Activated CD4-positive, alpha-beta memory T cell treated with anti-CD3 and anti-CD28 coated beads for 36 hours (primary cell): ENCODE data around the gene SYT11. TPM values are rescaled to one million over a fixed set of nuclear protein-coding genes. Genes with fewer than 3 reads are reported as not detected.
"Not testable (repeated sequence)": the region's sequence is repeated elsewhere in the genome, so short reads cannot be mapped to it uniquely, and the experiment has no call there.

Source experiments
- CTCF ChIA-PET: fragments of 350-600 bp; sonication (Branson Sonifier 250); formaldehyde crosslinking; loops from one replicate; lab custom pipeline; 2021; ENCODE audit warnings: antibody characterized with exemption, inconsistent platforms; lab: Charles Lee
- POLR2A ChIA-PET: fragments of 350-600 bp; sonication (Branson Sonifier 250); formaldehyde crosslinking; loops from one replicate; lab custom pipeline; 2021; ENCODE audit warnings: antibody characterized with exemption; lab: Charles Lee
- DNase-seq: peaks from one replicate; pipeline ENCODE4 v3.0.0-alpha.2; 2020
- H3K27ac Mint-ChIP-seq: one replicate; pipeline ENCODE4 v1.8.0; 2021; ENCODE audit warnings: mixed read lengths
- H3K27me3 Mint-ChIP-seq: one replicate; pipeline ENCODE4 v1.8.0; 2021; ENCODE audit warnings: mixed read lengths
- H3K36me3 Mint-ChIP-seq: one replicate; pipeline ENCODE4 v1.8.0; 2021; ENCODE audit warnings: mixed read lengths
- H3K4me1 Mint-ChIP-seq: one replicate; pipeline ENCODE4 v1.8.0; 2021; ENCODE audit warnings: low read depth, mixed read lengths
- H3K4me3 Mint-ChIP-seq: one replicate; pipeline ENCODE4 v1.8.0; 2021; ENCODE audit warnings: mild to moderate bottlenecking, mixed read lengths
- H3K9me3 Mint-ChIP-seq: one replicate; pipeline ENCODE4 v1.8.0; 2021; ENCODE audit warnings: mixed read lengths
- intact Hi-C: fragments of 100-400 bp; cut with micrococcal nuclease; formaldehyde crosslinking; loops from one replicate; pipeline ENCODE4 v1.15.1; 2023
- total RNA-seq, 2 experiments: library from RNA; stranded (reverse); gene quantifications; one replicate each; pipeline ENCODE4 v1.2.3, GENCODE V29; 2021

Gene SYT11
- total RNA-seq, 2 experiments from 2014 or later = 25.0 to 25.1 TPM

DNA sequence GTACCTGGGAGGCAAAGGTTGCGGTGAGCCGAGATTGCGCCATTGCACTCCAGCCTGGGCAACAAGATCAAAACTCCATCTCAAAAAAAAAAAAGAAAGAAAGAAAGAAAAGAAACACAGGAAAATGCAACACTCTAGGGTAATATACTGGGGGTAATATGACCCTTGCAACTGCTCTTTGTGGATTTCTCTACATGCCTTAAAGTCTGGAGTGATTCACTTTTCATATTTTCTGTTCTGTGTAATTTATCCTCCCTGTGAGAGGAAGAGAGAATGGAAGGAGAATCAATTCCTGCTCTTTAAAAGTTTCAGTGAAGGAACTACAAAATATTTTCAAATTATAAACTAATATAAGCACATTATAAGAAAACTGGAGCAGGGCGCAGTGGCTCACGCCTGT is 29.1 kb downstream of the SYT11 start:
- Mint-ChIP-seq H3K27me3 (no peaks in the 10 kb centered on the region), H3K9me3 (no peaks in the 10 kb centered on the region), H3K27ac (no peak overlapping the region), H3K4me1 (peaks cover 6% of the 10 kb centered on the region), H3K4me3 (no peak overlapping the region), H3K36me3 (no peaks in the 10 kb centered on the region)
- intact Hi-C loops = no loop called here
- no peak for DNase-seq
- ChIA-PET POLR2A (interaction anchor here (0.6 kb wide), 1 partner anchor 34 kb away, joined by 4 read pairs; no protein-coding TSS in a partner anchor), CTCF (no interaction called here)

DNA sequence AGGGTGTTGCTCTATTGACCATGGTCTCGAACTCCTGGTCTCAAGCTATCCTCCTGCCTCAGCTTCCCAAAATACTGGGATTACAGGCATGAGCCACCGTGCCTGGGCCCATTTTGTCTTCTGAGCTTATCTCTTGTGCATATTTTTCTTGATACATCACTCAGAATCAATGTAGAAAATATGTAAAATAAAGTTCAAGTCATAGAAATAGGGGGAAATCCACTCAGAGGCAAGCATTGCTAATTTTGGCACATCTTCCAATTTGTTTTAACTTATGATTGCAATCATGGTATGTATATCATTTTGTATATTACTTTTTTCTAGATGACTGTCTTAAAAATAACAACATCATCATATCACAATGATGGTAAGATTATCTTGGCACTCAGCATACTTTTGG is 30.2 kb downstream of the SYT11 start:
- Mint-ChIP-seq H3K9me3 (no peaks in the 10 kb centered on the region), H3K27me3 (no peaks in the 10 kb centered on the region), H3K4me1 (peaks cover 13% of the 10 kb centered on the region), H3K27ac (no peak overlapping the region), H3K4me3 (no peak overlapping the region), H3K36me3 (no peaks in the 10 kb centered on the region)
- ChIA-PET CTCF (no interaction called here), POLR2A (no interaction called here)
- intact Hi-C loops = no loop called here
- DNase-seq = no peak

DNA sequence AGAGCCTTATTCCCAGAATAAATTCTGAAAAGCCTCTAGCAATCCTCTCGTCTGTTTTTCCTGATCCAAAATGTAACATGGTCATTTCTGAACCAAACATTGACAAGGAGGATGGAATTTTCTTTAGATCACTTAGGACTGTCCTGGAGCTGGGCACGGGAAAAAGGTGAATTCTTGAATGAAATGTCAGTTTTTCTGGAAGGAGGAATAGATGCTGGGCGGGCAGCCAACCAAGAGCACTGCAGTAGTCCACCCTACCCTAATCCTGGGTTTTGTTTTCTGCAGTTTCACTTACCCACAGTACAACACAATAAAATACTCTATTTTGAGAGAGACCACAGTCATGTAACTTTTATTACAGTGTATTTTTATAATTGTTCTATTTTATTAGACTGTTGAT is 30.9 kb downstream of the SYT11 start:
- Mint-ChIP-seq H3K9me3 (no peaks in the 10 kb centered on the region), H3K27me3 (no peaks in the 10 kb centered on the region), H3K36me3 (no peaks in the 10 kb centered on the region), H3K4me3 (no peak overlapping the region), H3K4me1 (peaks cover 13% of the 10 kb centered on the region), H3K27ac (no peak overlapping the region)
- ChIA-PET CTCF (no interaction called here), POLR2A (no interaction called here)
- no peak for DNase-seq
- intact Hi-C loops = loop anchor here (5.0 kb wide), 1 partner anchor 33 kb away; the partner anchor contains the start of genes GON4L and SYT11

DNA sequence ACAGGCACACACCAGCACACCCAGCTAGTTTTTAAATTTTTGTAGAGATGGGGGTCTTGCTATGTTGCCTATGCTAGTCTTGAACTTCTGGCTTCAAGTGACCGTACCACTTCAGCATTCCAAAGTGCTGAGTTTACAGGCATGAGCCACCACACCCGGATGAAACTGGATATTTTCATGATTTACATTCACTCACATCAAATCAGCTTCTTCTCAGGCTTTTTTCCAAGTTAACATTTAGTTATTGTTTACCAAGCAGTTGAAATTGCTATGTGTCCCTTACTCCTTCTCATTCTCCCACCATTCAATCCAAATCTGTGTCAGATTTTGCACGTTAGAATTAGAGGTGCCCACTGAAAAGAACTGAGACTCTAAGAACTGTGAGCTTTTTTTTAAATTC is 33.4 kb downstream of the SYT11 start:
- POLR2A ChIA-PET = interaction anchor here (1.2 to 1.5 kb wide), 2 partner anchors 32 to 33 kb away, joined by 3 read pairs; partner anchors contain the start of gene SYT11
- CTCF ChIA-PET = interaction anchor here (1.8 kb wide), 1 partner anchor 97 kb away, joined by 5 read pairs; no protein-coding TSS in a partner anchor
- Mint-ChIP-seq H3K27me3 (no peaks in the 10 kb centered on the region), H3K4me3 (no peak overlapping the region), H3K9me3 (no peaks in the 10 kb centered on the region), H3K4me1 (peaks cover 14% of the 10 kb centered on the region), H3K36me3 (peaks cover 9% of the 10 kb centered on the region), H3K27ac (peak overlapping the region; percentile 59)
- intact Hi-C loops = loop anchor here (5.0 kb wide), 1 partner anchor 35 kb away; the partner anchor contains the start of genes GON4L and SYT11
- DNase-seq = no peak

DNA sequence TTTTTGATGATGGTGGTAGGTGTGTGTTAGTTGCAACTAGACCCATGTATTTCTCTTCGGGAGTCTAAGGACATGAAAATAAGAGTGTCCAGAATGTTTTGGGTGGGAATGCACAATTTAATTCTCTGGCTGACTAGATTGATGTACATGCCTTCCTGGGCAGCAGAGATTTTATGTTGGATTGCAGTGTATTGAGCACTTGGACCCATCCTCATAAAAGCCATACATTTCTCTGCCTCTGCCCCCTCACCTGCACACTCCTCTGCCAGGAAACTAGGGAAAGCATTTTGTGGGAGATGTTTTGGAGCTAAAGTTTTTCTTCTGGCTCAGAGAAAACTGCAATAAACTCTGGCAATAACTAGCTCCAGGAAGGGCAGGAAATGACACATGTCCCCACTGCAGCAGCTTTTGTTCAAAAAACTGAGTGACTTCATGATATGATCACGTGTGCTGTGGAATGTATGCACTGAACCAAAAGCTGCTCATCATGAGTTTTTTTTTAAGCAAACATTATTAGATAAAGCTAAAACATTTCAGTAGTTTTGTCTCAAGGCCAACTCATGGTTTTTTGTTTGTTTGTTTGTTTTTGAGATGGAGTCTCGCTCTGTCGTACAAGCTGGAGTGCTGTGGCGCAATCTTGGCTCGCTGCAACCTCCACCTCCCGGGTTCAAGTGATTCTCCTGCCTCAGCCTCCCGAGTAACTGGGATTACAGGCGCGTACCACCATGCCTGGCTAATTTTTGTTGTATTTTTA is 34.2 kb downstream of the SYT11 start:
- H3K27me3 Mint-ChIP-seq = no peaks in the 10 kb centered on the region
- peaks cover 11% of the 10 kb centered on the region for H3K36me3 Mint-ChIP-seq
- no peak overlapping the region for H3K4me3 Mint-ChIP-seq
- ChIA-PET CTCF (interaction anchor here (0.6 to 1.9 kb wide), 2 partner anchors 19 to 173 kb away, joined by 4 to 5 read pairs; no protein-coding TSS in a partner anchor), POLR2A (interaction anchor here (0.7 to 1.5 kb wide), 3 partner anchors 33 to 85 kb away, joined by 3 read pairs; partner anchors contain the start of genes ARHGEF2 and SYT11)
- H3K9me3 Mint-ChIP-seq = no peaks in the 10 kb centered on the region
- peak overlapping the region; percentile 59 for H3K27ac Mint-ChIP-seq
- peak; percentile 34 for DNase-seq
- intact Hi-C loops = loop anchor here (5.0 kb wide), 1 partner anchor 36 kb away; the partner anchor contains the start of genes GON4L and SYT11
- peaks cover 15% of the 10 kb centered on the region for H3K4me1 Mint-ChIP-seq

DNA sequence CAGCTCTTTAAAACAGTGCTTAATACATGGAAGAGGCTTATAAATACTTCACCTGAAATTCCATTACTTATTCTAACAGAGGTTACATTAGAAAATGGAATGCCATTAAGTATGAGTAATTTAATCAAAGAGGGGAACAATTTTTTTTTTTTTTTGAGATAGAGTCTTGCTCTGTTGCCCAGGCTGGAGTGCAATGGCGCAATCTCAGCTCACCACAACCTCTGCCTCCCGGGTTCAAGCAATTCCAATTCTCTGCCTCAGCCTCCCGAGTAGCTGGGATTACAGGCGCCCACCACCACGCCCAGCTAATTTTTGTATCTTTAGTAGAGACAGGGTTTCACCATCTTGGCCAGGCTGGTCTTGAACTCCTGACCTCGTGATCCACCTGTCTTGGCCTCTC is 36.2 kb downstream of the SYT11 start:
- peak overlapping the region; percentile 5 for H3K27ac Mint-ChIP-seq
- H3K9me3 Mint-ChIP-seq, H3K27me3 Mint-ChIP-seq, intact Hi-C loops, DNase-seq, H3K4me3 Mint-ChIP-seq: not testable (repeated sequence)
- ChIA-PET POLR2A (interaction anchor here (0.7 kb wide), 1 partner anchor 298 kb away, joined by 3 read pairs; no protein-coding TSS in a partner anchor), CTCF (interaction anchor here (0.7 kb wide), 1 partner anchor 33 kb away, joined by 3 read pairs; no protein-coding TSS in a partner anchor)
- H3K36me3 Mint-ChIP-seq = peaks cover 22% of the 10 kb centered on the region
- H3K4me1 Mint-ChIP-seq = peaks cover 15% of the 10 kb centered on the region

DNA sequence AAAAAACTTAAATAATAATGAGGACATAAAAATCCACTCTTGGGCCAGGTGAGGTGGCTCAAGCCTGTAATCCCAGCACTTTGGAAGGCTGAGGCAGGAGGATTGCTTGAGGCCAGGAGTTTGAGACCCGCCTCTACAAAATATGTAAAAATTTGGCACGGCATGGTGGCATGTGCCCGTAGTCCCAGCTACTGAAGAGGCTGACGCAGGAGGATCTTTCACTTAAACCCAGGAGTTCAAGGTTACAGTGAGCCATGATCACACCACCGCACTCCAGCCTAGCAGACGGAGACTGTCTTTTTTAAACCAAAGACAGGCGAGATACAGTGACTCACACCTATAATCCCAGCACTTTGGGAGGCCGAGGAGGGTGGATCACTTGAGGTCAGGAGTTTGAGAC is 37.1 kb downstream of the SYT11 start:
- DNase-seq, POLR2A ChIA-PET, intact Hi-C loops, CTCF ChIA-PET, H3K4me3 Mint-ChIP-seq, H3K9me3 Mint-ChIP-seq, H3K27me3 Mint-ChIP-seq, H3K27ac Mint-ChIP-seq: not testable (repeated sequence)
- peaks cover 15% of the 10 kb centered on the region for H3K4me1 Mint-ChIP-seq
- peaks cover 26% of the 10 kb centered on the region for H3K36me3 Mint-ChIP-seq

DNA sequence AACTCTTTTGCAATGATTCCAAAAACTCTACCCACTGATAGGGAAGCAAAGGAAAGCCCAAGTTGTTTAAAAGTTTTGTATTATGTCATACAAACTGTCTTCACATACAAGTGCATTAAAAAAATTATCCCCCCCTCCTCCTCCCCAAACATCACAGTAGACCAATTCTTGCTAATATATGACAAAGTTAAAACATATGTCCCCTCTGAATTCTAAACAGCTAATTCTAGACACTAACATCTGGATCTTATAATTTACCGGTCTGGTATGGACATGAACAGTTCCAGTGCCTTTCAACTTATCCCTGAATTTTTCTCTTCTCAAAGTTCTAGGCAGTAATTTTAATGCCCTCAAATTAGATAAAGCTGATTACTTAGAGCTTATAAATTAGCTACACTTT is 38.4 kb downstream of the SYT11 start:
- no peak overlapping the region for H3K4me3 Mint-ChIP-seq
- H3K36me3 Mint-ChIP-seq = peaks cover 29% of the 10 kb centered on the region
- H3K27me3 Mint-ChIP-seq = no peaks in the 10 kb centered on the region
- ChIA-PET POLR2A (no interaction called here), CTCF (interaction anchor here (1.2 to 1.3 kb wide), 2 partner anchors 33 to 169 kb away, joined by 4 to 5 read pairs; no protein-coding TSS in a partner anchor)
- H3K27ac Mint-ChIP-seq = peak overlapping the region; percentile 2
- no peak for DNase-seq
- intact Hi-C loops = no loop called here
- peaks cover 15% of the 10 kb centered on the region for H3K4me1 Mint-ChIP-seq
- no peaks in the 10 kb centered on the region for H3K9me3 Mint-ChIP-seq

DNA sequence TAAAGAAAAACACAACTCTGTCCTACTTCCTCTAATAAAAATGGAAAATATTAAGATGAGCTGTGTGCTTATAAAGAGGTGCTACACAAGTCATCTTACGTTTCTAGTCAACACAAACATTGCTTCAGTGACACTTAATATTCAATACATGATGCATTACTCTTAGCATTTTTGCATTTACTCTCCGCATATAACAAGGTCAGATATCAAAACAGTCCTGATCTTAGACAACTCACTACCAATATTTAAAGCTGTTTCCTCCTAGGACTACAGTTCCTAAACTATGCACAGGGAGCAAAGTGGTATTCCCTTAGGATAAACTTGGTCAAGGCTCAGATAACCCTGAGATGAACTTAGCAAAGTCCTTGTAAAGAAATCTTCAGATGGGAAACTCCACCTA is 39.5 kb downstream of the SYT11 start:
- Mint-ChIP-seq H3K27me3 (no peaks in the 10 kb centered on the region), H3K36me3 (peaks cover 30% of the 10 kb centered on the region), H3K4me3 (no peak overlapping the region), H3K4me1 (peaks cover 4% of the 10 kb centered on the region), H3K27ac (peak overlapping the region; percentile 10), H3K9me3 (no peaks in the 10 kb centered on the region)
- DNase-seq = no peak
- ChIA-PET CTCF (interaction anchor here (0.6 to 1.3 kb wide), 6 partner anchors 31 to 167 kb away, joined by 3 to 5 read pairs (median 3); no protein-coding TSS in a partner anchor), POLR2A (interaction anchor here (0.7 kb wide), 1 partner anchor 9 kb away, joined by 3 read pairs; no protein-coding TSS in a partner anchor)
- intact Hi-C loops = no loop called here

DNA sequence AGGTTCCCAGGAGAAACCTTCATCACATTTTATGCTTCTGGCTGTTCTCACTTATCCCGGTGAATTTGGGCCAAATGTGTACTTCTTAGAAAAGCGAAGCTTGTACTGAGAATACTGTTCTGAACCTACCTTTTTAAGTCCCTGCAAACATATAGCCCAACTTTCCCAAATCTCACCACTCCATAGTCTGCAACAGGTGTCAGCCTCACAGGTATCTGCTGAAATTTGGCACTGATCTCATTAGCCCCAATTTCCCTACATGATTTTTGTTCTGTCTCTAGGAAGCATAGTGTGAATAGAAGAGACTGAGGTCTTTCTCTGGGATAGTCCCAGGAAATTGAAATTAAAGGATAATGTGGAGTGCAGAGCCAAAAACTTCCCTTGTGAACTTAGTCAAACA is 40.3 kb downstream of the SYT11 start:
- intact Hi-C loops = no loop called here
- Mint-ChIP-seq H3K4me3 (no peak overlapping the region), H3K27me3 (no peaks in the 10 kb centered on the region), H3K27ac (no peak overlapping the region), H3K9me3 (no peaks in the 10 kb centered on the region), H3K36me3 (peaks cover 38% of the 10 kb centered on the region), H3K4me1 (peaks cover 1% of the 10 kb centered on the region)
- ChIA-PET POLR2A (interaction anchor here (0.7 kb wide), 1 partner anchor 9 kb away, joined by 3 read pairs; no protein-coding TSS in a partner anchor), CTCF (no interaction called here)
- no peak for DNase-seq

DNA sequence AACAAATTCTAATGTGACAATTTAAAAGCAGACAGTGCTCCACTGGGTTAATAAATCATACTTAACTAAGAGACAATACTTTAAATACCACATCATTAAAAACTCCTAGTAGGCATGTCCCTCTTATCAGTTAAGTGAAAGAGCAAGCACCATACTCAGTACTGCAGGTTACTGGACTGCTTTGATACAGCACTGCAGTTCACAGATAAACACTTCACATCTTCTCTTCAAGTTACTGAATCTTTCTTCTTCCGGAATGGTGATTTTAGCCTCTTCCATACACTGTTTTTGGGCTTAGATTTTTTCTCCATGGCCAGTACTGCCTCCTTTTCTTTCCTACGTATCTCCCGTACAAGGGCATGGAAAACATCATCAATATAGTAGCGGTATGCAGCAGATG is 40.8 kb downstream of the SYT11 start:
- Mint-ChIP-seq H3K9me3 (no peaks in the 10 kb centered on the region), H3K27me3 (no peaks in the 10 kb centered on the region), H3K27ac (no peak overlapping the region), H3K4me3 (no peak overlapping the region), H3K4me1 (peaks cover 1% of the 10 kb centered on the region), H3K36me3 (peaks cover 38% of the 10 kb centered on the region)
- DNase-seq = no peak
- intact Hi-C loops = no loop called here
- ChIA-PET CTCF (no interaction called here), POLR2A (no interaction called here)

DNA sequence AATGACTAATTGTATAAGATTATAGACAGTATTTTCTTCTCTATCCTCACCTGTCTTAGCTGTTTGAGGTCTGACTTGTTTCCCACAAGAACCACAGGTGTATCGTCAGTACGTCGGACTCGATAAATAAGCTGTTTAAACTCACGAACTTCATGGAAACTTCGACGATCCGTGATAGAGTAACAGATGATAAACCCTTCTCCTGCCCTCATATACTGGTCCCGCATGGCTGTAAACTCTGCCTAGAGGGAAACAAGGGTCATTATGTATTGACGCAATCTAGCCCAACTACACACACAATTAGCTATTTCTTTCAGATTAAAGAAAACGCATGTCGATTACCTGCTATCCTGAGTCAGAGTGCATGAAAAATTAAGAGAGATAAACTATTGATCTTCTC is 44.9 kb downstream of the SYT11 start:
- ChIA-PET POLR2A (no interaction called here), CTCF (interaction anchor here (1.0 kb wide), 1 partner anchor 86 kb away, joined by 4 read pairs; no protein-coding TSS in a partner anchor)
- Mint-ChIP-seq H3K9me3 (no peaks in the 10 kb centered on the region), H3K27ac (no peak overlapping the region), H3K4me1 (peaks cover 3% of the 10 kb centered on the region), H3K4me3 (no peak overlapping the region), H3K36me3 (peaks cover 36% of the 10 kb centered on the region), H3K27me3 (no peaks in the 10 kb centered on the region)
- intact Hi-C loops = no loop called here
- DNase-seq = no peak
